Stimulated activated CD8-positive, alpha-beta memory T cell treated with anti-CD3 and anti-CD28 coated beads, Interleukin-7, amount 100 ng/mL, for 4 hours (primary cell): ENCODE data around the gene ZSWIM4.

Experiments used
- DNase-seq, 2 donors: peaks; one replicate each; pipeline ENCODE4 v3.0.0-alpha.2; 2020; ENCODE audit warnings: low read depth in 2 of 2

The ZSWIM4 gene

GRCh38 chr19:13808856-13809255 lies 13.6 kb downstream of the ZSWIM4 start:
- DNase-seq: no peak

- DNase-seq: no peak
Measured at GRCh38 chr19:13812544-13812943, 17.3 kb downstream of the ZSWIM4 start.

- DNase-seq: no peak
Measured at GRCh38 chr19:13813147-13813546, 17.9 kb downstream of the ZSWIM4 start.

GRCh38 chr19:13814550-13814949 lies 19.3 kb downstream of the ZSWIM4 start:
- DNase-seq: no peak

GRCh38 chr19:13817018-13817614 lies 21.9 kb downstream of the ZSWIM4 start:
- no peak for DNase-seq

GRCh38 chr19:13817615-13818371 lies 22.6 kb downstream of the ZSWIM4 start:
- no peak for DNase-seq

GRCh38 chr19:13819238-13819637 lies 24.0 kb downstream of the ZSWIM4 start:
- no peak for DNase-seq

GRCh38 chr19:13821292-13821691 lies 26.0 kb downstream of the ZSWIM4 start:
- no peak for DNase-seq

- DNase-seq: no peak
Measured at GRCh38 chr19:13823256-13823655, 28.0 kb downstream of the ZSWIM4 start.

GRCh38 chr19:13823901-13824300 lies 28.7 kb downstream of the ZSWIM4 start:
- DNase-seq: no peak

- DNase-seq: no peak
Measured at GRCh38 chr19:13824703-13825102, 29.5 kb downstream of the ZSWIM4 start.

GRCh38 chr19:13825489-13826441 lies 30.5 kb downstream of the ZSWIM4 start:
- no peak for DNase-seq

GRCh38 chr19:13826652-13827235 lies 31.5 kb downstream of the ZSWIM4 start:
- DNase-seq: no peak

- no peak for DNase-seq
Measured at GRCh38 chr19:13827656-13828055, 32.4 kb downstream of the ZSWIM4 start.

- DNase-seq: no peak
Measured at GRCh38 chr19:13830114-13830740, 35.0 kb downstream of the ZSWIM4 start.

GRCh38 chr19:13830741-13831536 lies 35.7 kb downstream of the ZSWIM4 start:
- no peak for DNase-seq

- DNase-seq: no peak
Measured at GRCh38 chr19:13831537-13832467, 36.6 kb downstream of the ZSWIM4 start.

- peak; percentile 79 to 86 for DNase-seq
Measured at GRCh38 chr19:13833330-13834243, 38.3 kb downstream of the ZSWIM4 start.
